ENCODE data around the gene SDE2.
"Not testable (repeated sequence)": the region's sequence is repeated elsewhere in the genome, so short reads cannot be mapped to it uniquely, and the experiment has no call there.

Gene SDE2

GRCh38 chr1:225977937-225978748, 21.0 kb downstream of the SDE2 start:
- WGBS (ENCODE audit: insufficient coverage, insufficient read length): no CpG with 5 or more reads among the region's 15 CpGs
- no peak overlapping the region for H3K27ac ChIP-seq (ENCODE audit: low read length)
- no peaks in the 10 kb centered on the region for H3K27me3 ChIP-seq (ENCODE audit: control insufficient read depth, insufficient read depth, low read length)
- H3K4me3 ChIP-seq (ENCODE audit: low read length): no peak overlapping the region
- no peak for DNase-seq (ENCODE audit: low read depth, low spot score)
- no peaks in the 10 kb centered on the region for H3K4me1 ChIP-seq (ENCODE audit: control insufficient read depth, insufficient read depth, low read length)
- H3K36me3 ChIP-seq (ENCODE audit: control insufficient read depth, insufficient read depth, low read length): peaks cover 10% of the 10 kb centered on the region; the same call in 1 of the 2 replicates
- H3K9me3 ChIP-seq (ENCODE audit: control insufficient read depth, insufficient read depth, low read length): no peaks in the 10 kb centered on the region

- DNase-seq (ENCODE audit: low read depth, low spot score); H3K27ac ChIP-seq (ENCODE audit: low read length); H3K36me3 ChIP-seq (ENCODE audit: control insufficient read depth, insufficient read depth, low read length); H3K4me3 ChIP-seq (ENCODE audit: low read length); H3K4me1 ChIP-seq (ENCODE audit: control insufficient read depth, insufficient read depth, low read length); H3K27me3 ChIP-seq (ENCODE audit: control insufficient read depth, insufficient read depth, low read length); H3K9me3 ChIP-seq (ENCODE audit: control insufficient read depth, insufficient read depth, low read length): not testable (repeated sequence)
- no CpG with 5 or more reads among the region's 12 CpGs for WGBS (ENCODE audit: insufficient coverage, insufficient read length)
Measured at GRCh38 chr1:225975146-225975545, 24.0 kb downstream of the SDE2 start.

GRCh38 chr1:225974454-225974853, 24.7 kb downstream of the SDE2 start:
- no peaks in the 10 kb centered on the region for H3K27me3 ChIP-seq (ENCODE audit: control insufficient read depth, insufficient read depth, low read length)
- no peak overlapping the region for H3K27ac ChIP-seq (ENCODE audit: low read length)
- no CpG with 5 or more reads among the region's 10 CpGs for WGBS (ENCODE audit: insufficient coverage, insufficient read length)

GRCh38 chr1:225973158-225973557, 26.0 kb downstream of the SDE2 start:
- H3K27me3 ChIP-seq (ENCODE audit: control insufficient read depth, insufficient read depth, low read length): no peaks in the 10 kb centered on the region
- no CpG with 5 or more reads among the region's 5 CpGs for WGBS (ENCODE audit: insufficient coverage, insufficient read length)
- H3K4me1 ChIP-seq (ENCODE audit: control insufficient read depth, insufficient read depth, low read length): no peaks in the 10 kb centered on the region
- no peak for DNase-seq (ENCODE audit: low read depth, low spot score)
- no peak overlapping the region for H3K27ac ChIP-seq (ENCODE audit: low read length)
- H3K4me3 ChIP-seq (ENCODE audit: low read length): no peak overlapping the region
- H3K9me3 ChIP-seq (ENCODE audit: control insufficient read depth, insufficient read depth, low read length): no peaks in the 10 kb centered on the region
- no peaks in the 10 kb centered on the region for H3K36me3 ChIP-seq (ENCODE audit: control insufficient read depth, insufficient read depth, low read length)

More at GRCh38 chr1:225974454-225974853, 24.7 kb downstream of the SDE2 start:
- no peaks in the 10 kb centered on the region for H3K9me3 ChIP-seq (ENCODE audit: control insufficient read depth, insufficient read depth, low read length)
- H3K4me1 ChIP-seq (ENCODE audit: control insufficient read depth, insufficient read depth, low read length): no peaks in the 10 kb centered on the region
- no peak overlapping the region for H3K4me3 ChIP-seq (ENCODE audit: low read length)
- no peak for DNase-seq (ENCODE audit: low read depth, low spot score)
- no peaks in the 10 kb centered on the region for H3K36me3 ChIP-seq (ENCODE audit: control insufficient read depth, insufficient read depth, low read length)

- Histone ChIP-seq H3K36me3 (ENCODE audit: control insufficient read depth, insufficient read depth, low read length) (no peaks in the 10 kb centered on the region), H3K27ac (ENCODE audit: low read length) (no peak overlapping the region), H3K9me3 (ENCODE audit: control insufficient read depth, insufficient read depth, low read length) (no peaks in the 10 kb centered on the region), H3K27me3 (ENCODE audit: control insufficient read depth, insufficient read depth, low read length) (no peaks in the 10 kb centered on the region), H3K4me3 (ENCODE audit: low read length) (no peak overlapping the region), H3K4me1 (ENCODE audit: control insufficient read depth, insufficient read depth, low read length) (no peaks in the 10 kb centered on the region)
- no peak for DNase-seq (ENCODE audit: low read depth, low spot score)
- WGBS (ENCODE audit: insufficient coverage, insufficient read length): no CpG with 5 or more reads among the region's 15 CpGs
Measured at GRCh38 chr1:225972344-225973152, 26.6 kb downstream of the SDE2 start.

GRCh38 chr1:225970592-225971157, 28.5 kb downstream of the SDE2 start:
- H3K4me1 ChIP-seq (ENCODE audit: control insufficient read depth, insufficient read depth, low read length); DNase-seq (ENCODE audit: low read depth, low spot score); H3K27me3 ChIP-seq (ENCODE audit: control insufficient read depth, insufficient read depth, low read length); H3K27ac ChIP-seq (ENCODE audit: low read length); H3K9me3 ChIP-seq (ENCODE audit: control insufficient read depth, insufficient read depth, low read length); H3K36me3 ChIP-seq (ENCODE audit: control insufficient read depth, insufficient read depth, low read length); H3K4me3 ChIP-seq (ENCODE audit: low read length): not testable (repeated sequence)
- WGBS (ENCODE audit: insufficient coverage, insufficient read length): no CpG with 5 or more reads among the region's 16 CpGs

GRCh38 chr1:225969751-225970150, 29.4 kb downstream of the SDE2 start:
- H3K27me3 ChIP-seq (ENCODE audit: control insufficient read depth, insufficient read depth, low read length); H3K4me3 ChIP-seq (ENCODE audit: low read length); H3K36me3 ChIP-seq (ENCODE audit: control insufficient read depth, insufficient read depth, low read length); H3K27ac ChIP-seq (ENCODE audit: low read length); DNase-seq (ENCODE audit: low read depth, low spot score); H3K9me3 ChIP-seq (ENCODE audit: control insufficient read depth, insufficient read depth, low read length); H3K4me1 ChIP-seq (ENCODE audit: control insufficient read depth, insufficient read depth, low read length): not testable (repeated sequence)
- WGBS (ENCODE audit: insufficient coverage, insufficient read length): no CpG with 5 or more reads among the region's 28 CpGs

- WGBS (ENCODE audit: insufficient coverage, insufficient read length): no CpG with 5 or more reads among the region's 5 CpGs
- DNase-seq (ENCODE audit: low read depth, low spot score): no peak
- no peak overlapping the region for H3K27ac ChIP-seq (ENCODE audit: low read length)
- no peaks in the 10 kb centered on the region for H3K27me3 ChIP-seq (ENCODE audit: control insufficient read depth, insufficient read depth, low read length)
- H3K4me1 ChIP-seq (ENCODE audit: control insufficient read depth, insufficient read depth, low read length): no peaks in the 10 kb centered on the region
- H3K36me3 ChIP-seq (ENCODE audit: control insufficient read depth, insufficient read depth, low read length): no peaks in the 10 kb centered on the region
- no peak overlapping the region for H3K4me3 ChIP-seq (ENCODE audit: low read length)
- H3K9me3 ChIP-seq (ENCODE audit: control insufficient read depth, insufficient read depth, low read length): no peaks in the 10 kb centered on the region
Measured at GRCh38 chr1:225965231-225965630, 33.9 kb downstream of the SDE2 start.

GRCh38 chr1:225963735-225964530, 35.2 kb downstream of the SDE2 start:
- no peak overlapping the region for H3K4me3 ChIP-seq (ENCODE audit: low read length)
- no peaks in the 10 kb centered on the region for H3K36me3 ChIP-seq (ENCODE audit: control insufficient read depth, insufficient read depth, low read length)
- no peaks in the 10 kb centered on the region for H3K9me3 ChIP-seq (ENCODE audit: control insufficient read depth, insufficient read depth, low read length)
- no peaks in the 10 kb centered on the region for H3K4me1 ChIP-seq (ENCODE audit: control insufficient read depth, insufficient read depth, low read length)
- no CpG with 5 or more reads among the region's 15 CpGs for WGBS (ENCODE audit: insufficient coverage, insufficient read length)
- no peaks in the 10 kb centered on the region for H3K27me3 ChIP-seq (ENCODE audit: control insufficient read depth, insufficient read depth, low read length)
- DNase-seq (ENCODE audit: low read depth, low spot score): no peak
- no peak overlapping the region for H3K27ac ChIP-seq (ENCODE audit: low read length)

GRCh38 chr1:225962440-225962975, 36.6 kb downstream of the SDE2 start:
- DNase-seq (ENCODE audit: low read depth, low spot score): no peak

More at GRCh38 chr1:225962440-225962975, 36.6 kb downstream of the SDE2 start:
- Histone ChIP-seq H3K27ac (ENCODE audit: low read length) (no peak overlapping the region), H3K9me3 (ENCODE audit: control insufficient read depth, insufficient read depth, low read length) (no peaks in the 10 kb centered on the region), H3K4me3 (ENCODE audit: low read length) (no peak overlapping the region), H3K27me3 (ENCODE audit: control insufficient read depth, insufficient read depth, low read length) (no peaks in the 10 kb centered on the region), H3K4me1 (ENCODE audit: control insufficient read depth, insufficient read depth, low read length) (no peaks in the 10 kb centered on the region), H3K36me3 (ENCODE audit: control insufficient read depth, insufficient read depth, low read length) (no peaks in the 10 kb centered on the region)
- no CpG with 5 or more reads among the region's 21 CpGs for WGBS (ENCODE audit: insufficient coverage, insufficient read length)
